ENCODE data around the gene LAPTM5.
A peak's percentile ranks its signal among the peaks of the same experiment; 100 is the strongest.

LAPTM5 gene

GRCh38 chr1:30705698-30706097, 51.9 kb downstream of the LAPTM5 start:
- no CpG with 5 or more reads among the region's 4 CpGs for WGBS, 2 donors (ENCODE audit: extremely low coverage in 2 of 2, insufficient read length in 2 of 2, insufficient replicate concordance in 1 of 2)
- Histone ChIP-seq H3K79me1 (ENCODE audit: low read depth, low read length) (no peaks in the 10 kb centered on the region), H3K36me3 (replicated peaks in 1 of 2; ENCODE audit: control insufficient read depth in 2 of 2, insufficient read depth in 2 of 2, low read length in 2 of 2) (no peaks in the 10 kb centered on the region), H3K23ac (ENCODE audit: low read depth, low read length, poor library complexity) (no peak overlapping the region), H3K9me3 (replicated peaks in 1 of 2; ENCODE audit: control insufficient read depth in 2 of 2, insufficient read depth in 1 of 2, low read depth in 1 of 2, low read length in 2 of 2) (no peaks in the 10 kb centered on the region), H3K4me2 (ENCODE audit: insufficient read depth, low read length, poor library complexity, severe bottlenecking) (no peak overlapping the region), H3K27me3 (ENCODE audit: control insufficient read depth in 3 of 3, insufficient read depth in 3 of 3, low read depth in 1 of 3, low read length in 3 of 3) (peaks cover 0 to 16% (median 0%) of the 10 kb centered on the region in 3 experiments), H2AK5ac (ENCODE audit: low read depth, low read length) (no peak overlapping the region), H3K9ac (ENCODE audit: low read depth, low read length, poor library complexity) (no peak overlapping the region), H2BK120ac (ENCODE audit: low read depth, low read length) (no peak overlapping the region), H2AFZ (ENCODE audit: low read length) (no peak overlapping the region), H3K4me1 (ENCODE audit: control insufficient read depth in 2 of 2, insufficient read depth in 1 of 2, low read depth in 1 of 2, low read length in 2 of 2) (peaks cover 0 to 6% of the 10 kb centered on the region in 2 donors), H3K27ac (replicated peaks; ENCODE audit: low read length) (no peak overlapping the region), H4K8ac (ENCODE audit: low read depth, low read length) (no peak overlapping the region), H3K14ac (ENCODE audit: low read length) (no peak overlapping the region), H3K4me3 (ENCODE audit: low read length in 2 of 2) (no peak overlapping the region), H2BK12ac (ENCODE audit: low read length) (no peak overlapping the region), H3K4ac (ENCODE audit: low read length) (no peak overlapping the region), H3K18ac (ENCODE audit: low read length) (no peak overlapping the region), H2BK5ac (ENCODE audit: low read length) (no peak overlapping the region), H4K91ac (ENCODE audit: low read depth, low read length, poor library complexity) (no peak overlapping the region), H2BK15ac (ENCODE audit: low read length) (no peak overlapping the region)
- DNase-seq (ENCODE audit: low spot score), result no peak

- Histone ChIP-seq H3K79me1 (ENCODE audit: low read depth, low read length) (no peaks in the 10 kb centered on the region), H4K91ac (ENCODE audit: low read depth, low read length, poor library complexity) (no peak overlapping the region), H3K4ac (ENCODE audit: low read length) (no peak overlapping the region), H4K8ac (ENCODE audit: low read depth, low read length) (no peak overlapping the region), H3K14ac (ENCODE audit: low read length) (no peak overlapping the region), H3K23ac (ENCODE audit: low read depth, low read length, poor library complexity) (no peak overlapping the region), H3K18ac (ENCODE audit: low read length) (peak overlapping the region; percentile 73), H2AFZ (ENCODE audit: low read length) (no peak overlapping the region), H3K9me3 (replicated peaks in 1 of 2; ENCODE audit: control insufficient read depth in 2 of 2, insufficient read depth in 1 of 2, low read depth in 1 of 2, low read length in 2 of 2) (no peaks in the 10 kb centered on the region), H3K9ac (ENCODE audit: low read depth, low read length, poor library complexity) (peak overlapping the region; percentile 26), H3K36me3 (replicated peaks in 1 of 2; ENCODE audit: control insufficient read depth in 2 of 2, insufficient read depth in 2 of 2, low read length in 2 of 2) (no peaks in the 10 kb centered on the region), H3K4me1 (ENCODE audit: control insufficient read depth in 2 of 2, insufficient read depth in 1 of 2, low read depth in 1 of 2, low read length in 2 of 2) (peaks cover 0 to 6% of the 10 kb centered on the region in 2 donors), H2BK5ac (ENCODE audit: low read length) (no peak overlapping the region), H2AK5ac (ENCODE audit: low read depth, low read length) (peak overlapping the region; percentile 65), H3K4me2 (ENCODE audit: insufficient read depth, low read length, poor library complexity, severe bottlenecking) (no peak overlapping the region), H2BK15ac (ENCODE audit: low read length) (peak overlapping the region; percentile 24), H2BK12ac (ENCODE audit: low read length) (peak overlapping the region; percentile 25), H2BK120ac (ENCODE audit: low read depth, low read length) (peak overlapping the region; percentile 43), H3K4me3 (ENCODE audit: low read length in 2 of 2) (no peak overlapping the region), H3K27ac (replicated peaks; ENCODE audit: low read length) (no peak overlapping the region), H3K27me3 (ENCODE audit: control insufficient read depth in 3 of 3, insufficient read depth in 3 of 3, low read depth in 1 of 3, low read length in 3 of 3) (peaks cover 0 to 16% (median 0%) of the 10 kb centered on the region in 3 experiments)
- no peak for DNase-seq (ENCODE audit: low spot score)
- no CpG with 5 or more reads among the region's 14 CpGs for WGBS, 2 donors (ENCODE audit: extremely low coverage in 2 of 2, insufficient read length in 2 of 2, insufficient replicate concordance in 1 of 2)
These were observed 52.6 kb downstream of the LAPTM5 start for GRCh38 chr1:30704765-30705509.

GRCh38 chr1:30704271-30704670, 53.3 kb downstream of the LAPTM5 start:
- H3K18ac ChIP-seq (ENCODE audit: low read length), result peak overlapping the region; percentile 41
- WGBS, 2 donors (ENCODE audit: extremely low coverage in 2 of 2, insufficient read length in 2 of 2, insufficient replicate concordance in 1 of 2), result no CpG with 5 or more reads among the region's 4 CpGs
- H2BK12ac ChIP-seq (ENCODE audit: low read length), result no peak overlapping the region
- H3K9me3 ChIP-seq (replicated peaks in 1 of 2; ENCODE audit: control insufficient read depth in 2 of 2, insufficient read depth in 1 of 2, low read depth in 1 of 2, low read length in 2 of 2), result no peaks in the 10 kb centered on the region
- H2AFZ ChIP-seq (ENCODE audit: low read length), result no peak overlapping the region
- no peaks in the 10 kb centered on the region for H3K79me1 ChIP-seq (ENCODE audit: low read depth, low read length)
- H3K4ac ChIP-seq (ENCODE audit: low read length), result no peak overlapping the region
- peak overlapping the region; percentile 64 for H3K14ac ChIP-seq (ENCODE audit: low read length)
- H3K27ac ChIP-seq (replicated peaks; ENCODE audit: low read length), result no peak overlapping the region
- H3K36me3 ChIP-seq (replicated peaks in 1 of 2; ENCODE audit: control insufficient read depth in 2 of 2, insufficient read depth in 2 of 2, low read length in 2 of 2), result no peaks in the 10 kb centered on the region
- H4K91ac ChIP-seq (ENCODE audit: low read depth, low read length, poor library complexity), result no peak overlapping the region
- H3K4me3 ChIP-seq (ENCODE audit: low read length in 2 of 2), result no peak overlapping the region
- H4K8ac ChIP-seq (ENCODE audit: low read depth, low read length), result no peak overlapping the region
- no peak overlapping the region for H3K9ac ChIP-seq (ENCODE audit: low read depth, low read length, poor library complexity)
- H3K4me1 ChIP-seq (ENCODE audit: control insufficient read depth in 2 of 2, insufficient read depth in 1 of 2, low read depth in 1 of 2, low read length in 2 of 2), result peaks cover 0 to 6% of the 10 kb centered on the region in 2 donors
- H3K27me3 ChIP-seq (ENCODE audit: control insufficient read depth in 3 of 3, insufficient read depth in 3 of 3, low read depth in 1 of 3, low read length in 3 of 3), result peaks cover 0 to 16% (median 0%) of the 10 kb centered on the region in 3 experiments
- no peak overlapping the region for H3K23ac ChIP-seq (ENCODE audit: low read depth, low read length, poor library complexity)
- H2BK15ac ChIP-seq (ENCODE audit: low read length), result peak overlapping the region; percentile 24
- no peak overlapping the region for H2BK5ac ChIP-seq (ENCODE audit: low read length)
- no peak for DNase-seq (ENCODE audit: low spot score)
- no peak overlapping the region for H3K4me2 ChIP-seq (ENCODE audit: insufficient read depth, low read length, poor library complexity, severe bottlenecking)
- no peak overlapping the region for H2AK5ac ChIP-seq (ENCODE audit: low read depth, low read length)
- peak overlapping the region; percentile 43 for H2BK120ac ChIP-seq (ENCODE audit: low read depth, low read length)

- H4K91ac ChIP-seq (ENCODE audit: low read depth, low read length, poor library complexity), result no peak overlapping the region
These were observed 54.8 kb downstream of the LAPTM5 start for GRCh38 chr1:30702823-30703222.

More at GRCh38 chr1:30702823-30703222, 54.8 kb downstream of the LAPTM5 start:
- Histone ChIP-seq H2AK5ac (ENCODE audit: low read depth, low read length) (no peak overlapping the region), H3K4me2 (ENCODE audit: insufficient read depth, low read length, poor library complexity, severe bottlenecking) (no peak overlapping the region), H3K9ac (ENCODE audit: low read depth, low read length, poor library complexity) (no peak overlapping the region), H2BK5ac (ENCODE audit: low read length) (no peak overlapping the region), H2BK120ac (ENCODE audit: low read depth, low read length) (no peak overlapping the region), H3K9me3 (replicated peaks in 1 of 2; ENCODE audit: control insufficient read depth in 2 of 2, insufficient read depth in 1 of 2, low read depth in 1 of 2, low read length in 2 of 2) (no peaks in the 10 kb centered on the region), H3K23ac (ENCODE audit: low read depth, low read length, poor library complexity) (no peak overlapping the region), H3K14ac (ENCODE audit: low read length) (no peak overlapping the region), H3K79me1 (ENCODE audit: low read depth, low read length) (no peaks in the 10 kb centered on the region), H3K4me1 (ENCODE audit: control insufficient read depth in 2 of 2, insufficient read depth in 1 of 2, low read depth in 1 of 2, low read length in 2 of 2) (peaks cover 0 to 5% of the 10 kb centered on the region in 2 donors), H2AFZ (ENCODE audit: low read length) (no peak overlapping the region), H2BK12ac (ENCODE audit: low read length) (no peak overlapping the region), H3K27ac (replicated peaks; ENCODE audit: low read length) (no peak overlapping the region), H3K36me3 (replicated peaks in 1 of 2; ENCODE audit: control insufficient read depth in 2 of 2, insufficient read depth in 2 of 2, low read length in 2 of 2) (no peaks in the 10 kb centered on the region), H4K8ac (ENCODE audit: low read depth, low read length) (no peak overlapping the region), H3K18ac (ENCODE audit: low read length) (no peak overlapping the region), H2BK15ac (ENCODE audit: low read length) (no peak overlapping the region), H3K4me3 (ENCODE audit: low read length in 2 of 2) (no peak overlapping the region), H3K4ac (ENCODE audit: low read length) (no peak overlapping the region), H3K27me3 (ENCODE audit: control insufficient read depth in 3 of 3, insufficient read depth in 3 of 3, low read depth in 1 of 3, low read length in 3 of 3) (peaks cover 0 to 21% (median 0%) of the 10 kb centered on the region in 3 experiments)
- DNase-seq (ENCODE audit: low spot score), result no peak

Data from neuronal stem cell (in vitro differentiated cells).